Stimulated activated CD8-positive, alpha-beta memory T cell treated with anti-CD3 and anti-CD28 coated beads, Interleukin-15, amount 100 ng/mL, for 48 hours (primary cell): ENCODE measurements around the gene SEPTIN2.
"Not testable (repeated sequence)": the region's sequence is repeated elsewhere in the genome, so short reads cannot be mapped to it uniquely, and the experiment has no call there.

ENCODE experiments used
- DNase-seq, 2 donors: peaks; one replicate each; pipeline ENCODE4 v3.0.0-alpha.2; 2020; ENCODE audit warnings: low read depth in 2 of 2

Gene SEPTIN2

GRCh38 chr2:241286348-241287090 is 29.2 kb upstream of the SEPTIN2 start:
- no peak for DNase-seq

GRCh38 chr2:241288324-241288888 is 27.3 kb upstream of the SEPTIN2 start:
- DNase-seq: no peak

- no peak for DNase-seq
These were observed 26.7 kb upstream of the SEPTIN2 start for GRCh38 chr2:241289053-241289452.

GRCh38 chr2:241289597-241289996 is 26.1 kb upstream of the SEPTIN2 start:
- no peak for DNase-seq

- DNase-seq: no peak
These were observed 24.6 kb upstream of the SEPTIN2 start for GRCh38 chr2:241291153-241291552.

GRCh38 chr2:241291977-241292376 is 23.7 kb upstream of the SEPTIN2 start:
- DNase-seq: no peak

- not testable (repeated sequence) for DNase-seq
These were observed 22.3 kb upstream of the SEPTIN2 start for GRCh38 chr2:241293378-241293797.

GRCh38 chr2:241295326-241296095 is 20.2 kb upstream of the SEPTIN2 start:
- DNase-seq: no peak

- no peak for DNase-seq
These were observed 19.0 kb upstream of the SEPTIN2 start for GRCh38 chr2:241296767-241297166.

- DNase-seq: no peak
These were observed 17.1 kb upstream of the SEPTIN2 start for GRCh38 chr2:241298673-241299072.

GRCh38 chr2:241300000-241300399 is 15.7 kb upstream of the SEPTIN2 start:
- DNase-seq: no peak

- DNase-seq: no peak
These were observed 13.6 kb upstream of the SEPTIN2 start for GRCh38 chr2:241302083-241302482.

- no peak for DNase-seq
These were observed 12.7 kb upstream of the SEPTIN2 start for GRCh38 chr2:241302759-241303651.

- no peak for DNase-seq
These were observed 11.6 kb upstream of the SEPTIN2 start for GRCh38 chr2:241304039-241304670.

GRCh38 chr2:241307055-241307454 is 8.7 kb upstream of the SEPTIN2 start:
- no peak for DNase-seq

GRCh38 chr2:241308267-241308666 is 7.5 kb upstream of the SEPTIN2 start:
- DNase-seq: no peak

- DNase-seq: no peak
These were observed 6.8 kb upstream of the SEPTIN2 start for GRCh38 chr2:241308832-241309500.

GRCh38 chr2:241309684-241310117 is 6.0 kb upstream of the SEPTIN2 start:
- DNase-seq: peak; percentile 54 to 61

GRCh38 chr2:241310917-241311566 is 4.7 kb upstream of the SEPTIN2 start:
- no peak for DNase-seq

- DNase-seq: no peak
These were observed 3.6 kb upstream of the SEPTIN2 start for GRCh38 chr2:241312082-241312481.
